ENCODE results near the gene PTPRD. TPM values are rescaled to one million over a fixed set of nuclear protein-coding genes. Genes with fewer than 3 reads are reported as not detected.

PTPRD gene
- total RNA-seq, 1 experiment from 2014 or later, result 32.5 TPM

DNA sequence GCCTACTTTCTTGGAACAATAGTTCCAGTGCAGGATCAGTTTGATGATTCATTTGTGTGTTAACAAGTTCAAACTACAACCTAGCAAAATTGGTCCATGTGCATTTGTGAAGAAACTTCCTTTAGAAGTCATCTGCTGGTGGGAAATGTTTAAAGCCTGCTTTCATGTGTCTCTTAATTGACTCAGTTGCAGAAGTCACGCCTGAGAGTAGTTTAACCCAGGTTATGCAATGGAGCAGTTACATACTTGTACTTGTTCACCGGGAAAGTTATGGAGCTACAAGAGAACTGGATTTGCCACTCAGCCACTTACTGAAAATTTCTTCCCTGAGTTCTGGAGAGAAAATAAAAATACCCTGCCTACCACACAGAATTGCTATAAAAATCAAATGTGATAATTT, 1397.8 kb downstream of the PTPRD start:
- no peak for TF ChIP-seq CTCF (conservative IDR thresholded peaks at IDR 0.05)
- no peaks in the 10 kb centered on the region for H3K27me3 Mint-ChIP-seq (ENCODE audit: low read depth)
- H4K8ac ChIP-seq (replicated peaks; ENCODE audit: insufficient read length, low read depth, low read length), result no peak overlapping the region
- H3K9me3 Mint-ChIP-seq, result no peaks in the 10 kb centered on the region
- H3K4me3 Mint-ChIP-seq, result no peak overlapping the region
- H3K23ac ChIP-seq (ENCODE audit: insufficient read length, low read depth, low read length), result no peak overlapping the region
- no peak for DNase-seq
- no peak overlapping the region for H2BK120ac ChIP-seq (ENCODE audit: low read depth, low read length, poor library complexity, severe bottlenecking)
- H3K56ac ChIP-seq (ENCODE audit: insufficient read length, low read depth, low read length), result no peak overlapping the region
- no peak overlapping the region for H3T11ph ChIP-seq (ENCODE audit: low read length)
- H3K9me3 ChIP-seq (ENCODE audit: control insufficient read depth, low read depth, low read length), result no peaks in the 10 kb centered on the region
- H4K20me1 ChIP-seq (ENCODE audit: control insufficient read depth, insufficient read depth, insufficient read length), result no peaks in the 10 kb centered on the region
- no peaks in the 10 kb centered on the region for H3K79me1 ChIP-seq (ENCODE audit: insufficient read depth, low read depth, low read length, poor library complexity, severe bottlenecking)
- no peak overlapping the region for H2AK5ac ChIP-seq (ENCODE audit: insufficient read length, low read length)
- H3K4me1 ChIP-seq (ENCODE audit: insufficient read depth, low read length), result no peaks in the 10 kb centered on the region; the same call in 1 of the 2 replicates
- no peaks in the 10 kb centered on the region for H3K23me2 ChIP-seq (ENCODE audit: insufficient read length, low read depth, low read length, poor library complexity, severe bottlenecking)
- no peak overlapping the region for H2BK15ac ChIP-seq (ENCODE audit: low read depth, low read length)
- H3K36me3 Mint-ChIP-seq (ENCODE audit: insufficient read depth in 1 of 3, low read depth in 3 of 3), result no peaks in the 10 kb centered on the region
- H2AFZ ChIP-seq (ENCODE audit: low read length), result no peak overlapping the region
- H2BK5ac ChIP-seq (ENCODE audit: insufficient read length, low read length), result no peak overlapping the region
- peaks cover 5 to 7% of the 10 kb centered on the region in 2 experiments; a peak in 3 of 4 replicates for H3K4me1 Mint-ChIP-seq
- no peak overlapping the region for H3K4me2 ChIP-seq (ENCODE audit: insufficient read depth, insufficient read length, low read length)
- no peak overlapping the region for H2BK12ac ChIP-seq (ENCODE audit: insufficient read length, low read depth, low read length)
- no peak overlapping the region for H3K4ac ChIP-seq (ENCODE audit: low read depth, low read length)
- no peak overlapping the region for H2BK20ac ChIP-seq (ENCODE audit: low read depth, low read length, poor library complexity, severe bottlenecking)
- H3K9ac ChIP-seq (ENCODE audit: extremely low read depth, insufficient read length, low read length), result no peak overlapping the region
- no peak overlapping the region for H3K14ac ChIP-seq (ENCODE audit: insufficient read depth, low read length)
- no peak overlapping the region for H4K5ac ChIP-seq (ENCODE audit: insufficient read length, low read depth, low read length)
- H3K27ac ChIP-seq (ENCODE audit: insufficient read length, low read depth, low read length), result no peak overlapping the region
- H3K27ac Mint-ChIP-seq, result no peak overlapping the region
- no CpG with 5 or more reads among the region's 2 CpGs for WGBS (ENCODE audit: extremely low coverage, insufficient read length, low lambda C conversion rate)
- H4K91ac ChIP-seq (ENCODE audit: insufficient read length, low read depth, low read length), result no peak overlapping the region
- H3K79me2 ChIP-seq (ENCODE audit: insufficient read depth, low read length), result no peaks in the 10 kb centered on the region
- H3K18ac ChIP-seq (ENCODE audit: insufficient read length, low read depth, low read length), result no peak overlapping the region
- H3K27me3 ChIP-seq (ENCODE audit: insufficient read depth, low read length), result no peaks in the 10 kb centered on the region

All from H9 (cell line).